ENCODE results near the gene KCNIP3.

Gene KCNIP3

DNA sequence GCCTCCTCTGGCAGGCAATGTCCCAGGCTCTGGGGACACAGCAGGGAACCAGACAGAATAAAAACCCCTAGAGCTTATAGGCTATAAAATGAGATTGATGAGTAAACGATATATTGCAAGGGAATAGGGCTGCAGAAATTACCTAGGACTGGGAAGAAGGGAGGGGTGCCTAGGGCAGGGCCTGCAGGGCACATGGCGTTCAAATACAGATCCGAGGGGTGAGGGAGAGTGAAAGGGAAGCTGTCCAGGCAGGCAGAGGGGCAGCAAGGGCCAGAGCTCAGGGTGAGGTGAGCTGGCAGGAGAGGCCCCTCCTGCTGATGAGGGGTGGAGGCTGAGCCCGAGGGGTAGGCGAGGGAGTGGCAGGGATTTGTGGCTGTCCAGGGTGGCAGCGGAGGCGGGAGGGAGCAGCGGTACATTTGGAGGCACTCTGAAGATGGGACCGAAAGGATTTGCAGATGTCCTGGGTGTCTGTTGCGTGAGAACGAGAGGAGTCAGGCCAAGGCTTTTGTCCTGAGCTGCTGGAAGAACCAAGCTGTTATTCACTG, 33.7 kb downstream of the KCNIP3 start:
- DNase-seq: no peak

DNA sequence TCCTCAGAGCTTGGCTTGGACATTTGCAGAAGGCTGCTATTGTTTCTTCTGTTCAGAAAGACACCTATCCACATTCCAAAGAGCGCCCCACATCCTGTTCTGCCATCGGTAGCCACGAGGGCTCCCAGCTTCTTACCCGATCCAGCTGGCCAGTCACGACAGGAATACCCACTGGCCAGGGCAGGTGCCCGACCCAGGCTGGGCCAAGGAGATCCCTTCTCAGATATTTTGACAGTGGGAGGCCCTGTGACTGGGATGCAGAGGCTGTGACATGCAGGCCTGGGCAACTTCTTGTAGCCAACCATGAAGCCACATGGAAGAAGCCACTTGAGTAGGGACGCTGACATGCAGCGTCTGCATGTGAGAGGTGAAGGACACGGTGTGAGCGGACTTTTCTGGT, 34.5 kb downstream of the KCNIP3 start:
- DNase-seq: no peak

DNA sequence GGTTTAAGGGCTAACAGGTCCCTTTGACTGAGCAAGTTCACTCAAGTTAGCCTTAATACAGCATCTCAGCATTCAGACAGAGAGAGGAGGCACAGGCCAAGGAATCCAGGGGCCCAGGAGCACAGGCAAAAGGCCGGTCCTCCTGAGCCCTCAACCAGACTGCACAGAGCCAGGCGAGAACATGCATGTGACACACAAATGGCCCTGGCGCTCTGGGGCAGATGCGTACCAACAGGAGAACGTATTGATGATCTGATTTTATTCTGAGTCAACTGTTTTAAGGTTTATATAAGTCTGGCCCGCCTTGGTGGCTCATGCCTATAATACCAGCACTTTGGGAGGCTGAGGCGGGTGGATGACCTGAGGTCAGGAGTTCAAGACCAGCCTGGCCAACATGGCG, 34.9 kb downstream of the KCNIP3 start:
- DNase-seq: no peak

DNA sequence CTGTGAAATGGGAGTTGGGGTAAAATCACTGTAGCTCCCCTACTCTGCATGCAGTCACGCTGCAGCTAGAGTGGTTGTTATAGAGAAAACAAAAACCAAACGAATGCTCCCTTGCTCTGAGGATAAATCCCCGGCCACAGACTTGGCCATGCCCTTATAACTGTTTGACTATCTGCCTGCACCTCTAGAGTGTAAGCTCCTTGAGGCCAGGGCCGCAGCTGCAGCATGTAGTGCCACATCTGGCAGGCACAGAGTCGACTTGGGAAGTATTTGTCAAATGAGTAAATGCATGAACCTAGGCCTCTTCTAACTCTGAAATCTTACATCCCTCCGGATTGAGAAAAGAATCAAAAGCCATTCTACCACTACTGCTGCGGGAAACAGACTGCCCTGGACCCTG, 35.9 kb downstream of the KCNIP3 start:
- no peak for DNase-seq

DNA sequence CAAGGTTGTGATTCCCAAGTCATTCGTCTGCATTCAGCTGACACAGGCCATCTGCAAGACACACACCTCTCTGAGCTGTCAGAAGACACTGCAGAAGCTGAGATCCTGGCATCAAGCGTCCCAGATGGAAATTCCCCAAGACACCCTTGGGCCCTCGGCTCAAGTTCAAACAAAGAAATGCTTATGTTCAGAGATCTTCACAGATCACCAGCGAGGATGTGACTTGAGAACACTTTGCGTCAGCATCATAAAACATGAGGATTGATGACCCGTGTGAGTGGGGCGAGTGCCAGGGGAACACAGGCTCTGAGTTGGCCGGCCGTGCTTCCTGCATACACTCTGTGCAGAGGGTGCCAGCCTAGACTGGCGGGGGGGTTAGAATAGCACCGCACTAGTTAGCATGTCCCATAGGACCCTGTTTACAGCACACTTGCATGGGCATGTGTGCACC, 36.8 kb downstream of the KCNIP3 start:
- no peak for DNase-seq

DNA sequence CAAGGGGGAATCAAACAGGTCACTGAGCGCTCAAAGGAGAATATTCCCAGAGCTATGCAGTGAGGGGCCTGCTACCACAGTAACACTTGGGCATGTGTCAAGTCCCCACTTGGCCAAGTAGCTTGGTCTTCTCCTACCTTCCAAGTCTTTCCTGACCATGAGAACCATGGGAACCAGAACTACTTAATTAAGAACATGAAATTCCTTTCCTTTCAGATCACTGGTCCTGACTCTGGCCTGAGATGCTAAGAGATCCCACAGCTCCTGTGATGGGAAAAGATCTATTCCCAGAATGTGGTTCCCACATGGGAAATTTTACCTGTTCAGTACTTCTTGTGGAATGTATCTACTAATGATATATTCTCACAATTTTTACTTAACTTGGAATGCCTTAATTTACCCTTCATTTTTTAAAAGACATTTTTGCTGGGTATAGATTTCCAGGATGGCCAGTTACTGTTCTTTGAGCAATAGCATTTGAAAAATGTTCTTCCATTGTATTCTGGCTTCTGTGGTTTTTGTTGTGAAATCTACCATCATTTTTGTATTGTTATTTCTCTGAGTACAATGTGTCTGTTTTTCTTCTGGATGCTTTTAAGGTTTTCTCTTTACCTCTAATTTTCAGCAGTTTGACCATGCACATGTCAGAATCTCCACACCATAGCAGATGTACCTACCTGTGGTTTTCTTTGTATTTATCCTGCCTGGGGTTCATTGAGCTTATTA, 37.9 kb downstream of the KCNIP3 start:
- no peak for DNase-seq

DNA sequence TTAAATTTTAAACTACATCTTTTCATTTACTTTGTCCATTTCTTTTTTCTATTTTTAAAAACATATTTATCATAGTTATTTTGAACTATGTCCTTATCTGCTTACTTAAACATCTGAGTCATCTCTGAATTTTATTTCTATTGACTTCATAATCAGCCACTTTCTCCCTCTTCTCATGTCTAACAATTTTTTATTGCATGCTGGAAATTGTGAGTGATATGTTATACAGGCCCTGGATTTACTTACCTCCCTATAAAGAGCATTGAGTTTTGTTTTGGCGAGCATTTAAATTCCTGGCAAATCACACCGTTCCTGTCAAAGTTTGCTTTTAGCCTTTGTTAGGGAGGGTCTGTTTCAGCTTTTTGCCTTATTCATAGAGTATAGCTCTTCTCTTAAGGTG, 39.3 kb downstream of the KCNIP3 start:
- DNase-seq: no peak

DNA sequence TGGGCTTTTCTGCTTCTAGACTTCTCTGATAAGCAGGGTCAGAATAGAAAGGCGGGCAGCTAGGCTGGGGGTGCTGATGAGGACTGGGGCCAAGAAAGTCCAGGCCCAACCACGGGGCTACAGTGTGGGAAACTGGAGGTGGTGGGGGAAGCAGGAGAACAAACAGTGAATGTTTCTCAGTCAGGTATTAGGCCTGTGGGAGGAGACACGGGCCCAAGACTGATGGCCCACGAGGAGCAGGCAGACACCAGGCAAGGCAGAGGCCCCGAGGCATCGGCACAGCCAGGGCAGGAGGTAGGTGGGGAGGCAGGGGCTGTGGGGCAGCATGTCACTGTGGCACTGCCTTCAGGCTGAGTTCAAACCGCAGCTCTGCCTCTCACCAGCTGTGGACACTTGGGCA, 40.7 kb downstream of the KCNIP3 start:
- DNase-seq: no peak

DNA sequence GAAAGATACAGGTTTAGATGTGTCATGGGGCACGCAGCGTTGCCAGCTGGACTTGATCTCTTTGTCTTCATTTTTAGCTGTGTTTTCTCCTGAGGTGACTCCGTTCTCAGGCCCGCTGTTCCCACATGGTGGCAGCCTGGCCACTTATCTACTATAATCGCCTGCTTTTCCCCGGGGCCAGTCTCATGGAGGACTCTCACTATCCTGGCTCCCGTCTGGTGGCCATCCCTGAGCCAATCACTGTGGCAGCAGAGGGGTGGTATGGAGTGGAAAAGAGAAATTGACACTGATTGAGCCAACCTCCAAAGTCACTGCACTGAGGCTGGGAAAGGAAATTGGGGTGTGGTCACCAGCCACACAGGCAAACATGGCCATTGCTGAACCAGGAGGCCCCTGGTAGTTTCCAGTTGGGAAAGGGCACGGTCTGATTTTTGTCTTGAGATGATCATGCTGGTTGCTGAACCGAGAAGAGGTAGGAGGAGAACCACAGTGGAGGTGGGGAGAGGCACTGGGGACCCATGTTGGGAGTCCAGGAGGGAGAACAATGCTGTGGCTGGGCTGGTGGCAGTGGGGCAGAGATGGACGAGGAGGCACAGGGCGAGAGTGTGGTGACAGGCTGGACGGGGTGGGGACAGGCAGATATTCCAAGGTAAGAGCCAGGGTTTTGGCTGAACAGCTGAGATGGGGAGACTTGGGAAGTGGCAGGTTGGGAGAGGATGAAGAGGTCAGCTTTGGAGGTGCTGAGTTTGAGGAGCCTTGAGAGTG, 45.6 kb downstream of the KCNIP3 start:
- DNase-seq: no peak

DNA sequence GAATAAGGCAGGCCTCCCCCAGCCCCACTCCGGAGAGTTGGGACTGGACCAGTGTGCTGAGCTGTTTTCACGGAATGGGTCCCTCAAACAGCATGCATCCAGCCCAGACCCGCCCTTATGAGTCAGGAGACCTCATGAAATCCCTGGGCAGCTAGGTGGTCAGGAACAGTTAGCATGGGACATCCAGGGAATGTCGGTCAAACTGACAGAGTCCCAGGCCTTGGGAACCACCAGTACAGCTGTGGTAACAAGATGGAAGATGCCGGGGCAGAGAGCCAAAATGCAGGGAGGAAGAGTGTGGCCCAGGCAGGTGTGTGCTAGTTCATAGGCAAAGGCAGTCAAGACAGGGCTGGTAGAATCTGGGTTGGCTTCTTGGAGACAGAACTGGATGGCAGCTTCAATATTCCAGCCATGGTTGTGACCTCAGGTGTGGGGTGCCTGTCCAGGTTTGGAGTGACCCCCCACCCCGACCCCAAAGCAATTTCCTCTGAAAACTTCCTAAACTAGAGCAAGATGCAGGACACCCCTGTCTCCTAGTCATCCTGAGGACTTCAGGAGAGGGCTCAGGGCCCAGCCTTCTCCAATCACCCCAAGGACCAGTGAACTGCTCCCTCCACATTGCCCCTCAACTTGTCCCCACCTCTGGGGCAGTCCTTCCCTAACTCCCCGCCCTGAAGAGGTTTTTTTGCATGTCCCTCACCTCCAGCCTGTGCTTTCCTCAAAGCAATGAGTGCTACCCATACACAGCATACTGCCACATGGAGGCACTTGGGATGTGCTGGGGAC, 46.5 kb downstream of the KCNIP3 start:
- no peak for DNase-seq

DNA sequence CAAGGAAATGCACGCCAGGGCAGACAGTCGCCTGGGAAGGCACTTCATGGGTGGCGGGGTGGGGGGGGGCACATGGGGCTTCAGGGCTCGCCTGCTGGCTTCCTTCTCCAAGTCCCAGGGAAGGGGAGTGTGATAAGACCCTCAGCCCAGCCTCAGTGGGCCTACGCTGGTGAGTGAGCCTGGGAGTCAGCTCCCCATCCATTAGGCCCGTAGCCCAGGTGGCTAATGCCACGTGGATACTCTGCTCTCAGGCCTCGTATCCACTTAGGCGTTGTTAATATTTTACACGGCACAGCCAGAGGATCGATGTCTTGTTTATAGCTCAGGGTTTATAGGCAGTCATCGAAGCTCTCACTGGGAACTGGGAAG, 47.1 kb downstream of the KCNIP3 start:
- no peak for DNase-seq

DNA sequence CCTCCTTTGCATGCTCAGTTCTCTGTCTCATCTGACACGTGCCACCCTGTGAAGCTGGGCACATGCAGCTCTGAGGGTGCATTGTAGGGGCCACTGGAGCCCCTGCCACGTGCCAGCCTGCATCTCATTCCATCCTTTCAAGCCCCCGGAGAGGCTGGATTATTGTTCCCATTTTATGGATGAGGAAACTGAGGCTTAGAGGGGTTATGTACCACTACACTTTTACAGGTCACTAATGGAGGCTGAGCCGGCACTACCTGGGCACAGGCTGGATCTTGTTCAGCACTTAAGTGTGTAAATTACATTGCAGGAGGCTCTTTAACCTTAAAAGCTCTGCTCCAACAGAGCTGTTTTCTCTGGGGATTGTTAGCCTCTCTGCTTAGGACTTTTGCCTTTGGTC, 47.5 kb downstream of the KCNIP3 start:
- DNase-seq: no peak

DNA sequence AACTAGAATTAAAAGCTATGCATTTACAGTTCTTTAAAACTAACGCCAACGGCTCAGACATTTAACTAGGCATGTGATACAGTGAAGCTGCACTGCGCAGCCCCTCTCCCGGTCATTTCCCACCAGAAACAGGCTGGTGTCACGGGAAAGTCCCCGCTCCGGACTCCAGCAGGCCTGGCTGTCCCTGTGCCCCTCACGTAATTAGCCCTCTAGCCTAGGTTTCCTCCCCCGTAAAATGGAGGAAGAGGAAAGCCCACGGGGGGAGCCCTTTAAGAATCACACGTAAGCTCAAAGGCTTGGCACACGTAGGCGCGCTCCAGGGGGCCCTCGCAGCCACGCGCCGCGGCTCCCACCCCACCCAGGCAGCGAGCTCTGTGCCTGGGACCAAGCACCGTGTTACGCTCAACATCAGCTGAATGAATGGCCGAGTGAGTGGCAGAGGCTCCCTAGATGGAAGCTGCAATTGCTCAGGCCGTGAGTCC, 48.0 kb downstream of the KCNIP3 start:
- no peak for DNase-seq

DNA sequence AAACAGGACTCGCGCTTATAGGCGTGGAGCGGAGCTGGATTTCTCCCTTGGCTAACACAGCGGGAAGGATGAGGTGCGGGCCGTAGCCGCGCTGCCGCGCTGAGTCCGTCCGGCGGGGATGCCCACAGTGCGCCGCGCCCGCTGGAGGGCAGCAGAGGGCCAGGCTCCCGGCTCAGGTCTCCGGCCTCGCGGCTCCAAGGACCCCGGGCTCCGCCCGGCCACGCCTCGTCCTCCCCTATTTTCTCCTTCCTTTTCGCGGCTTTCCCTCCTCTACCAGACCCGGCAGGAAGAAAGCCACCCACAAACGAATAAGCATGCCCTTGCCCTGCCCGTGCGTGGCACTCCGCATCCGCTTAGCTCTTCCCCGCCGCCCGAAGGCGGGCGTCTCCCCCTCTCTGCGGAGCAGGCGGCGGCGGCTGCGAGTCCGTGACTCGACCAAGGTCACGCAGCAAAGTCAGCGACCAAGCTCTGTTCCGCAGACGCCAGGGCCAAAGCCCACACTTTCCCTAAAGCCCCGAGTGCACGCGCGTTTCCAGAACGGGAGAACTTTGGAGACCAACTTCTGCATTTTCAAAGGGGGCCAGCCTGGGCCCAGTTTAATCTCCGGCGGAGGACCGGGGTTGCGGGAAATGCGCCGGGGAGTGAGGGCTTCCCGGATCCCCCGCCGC, 48.5 kb downstream of the KCNIP3 start:
- no peak for DNase-seq

DNA sequence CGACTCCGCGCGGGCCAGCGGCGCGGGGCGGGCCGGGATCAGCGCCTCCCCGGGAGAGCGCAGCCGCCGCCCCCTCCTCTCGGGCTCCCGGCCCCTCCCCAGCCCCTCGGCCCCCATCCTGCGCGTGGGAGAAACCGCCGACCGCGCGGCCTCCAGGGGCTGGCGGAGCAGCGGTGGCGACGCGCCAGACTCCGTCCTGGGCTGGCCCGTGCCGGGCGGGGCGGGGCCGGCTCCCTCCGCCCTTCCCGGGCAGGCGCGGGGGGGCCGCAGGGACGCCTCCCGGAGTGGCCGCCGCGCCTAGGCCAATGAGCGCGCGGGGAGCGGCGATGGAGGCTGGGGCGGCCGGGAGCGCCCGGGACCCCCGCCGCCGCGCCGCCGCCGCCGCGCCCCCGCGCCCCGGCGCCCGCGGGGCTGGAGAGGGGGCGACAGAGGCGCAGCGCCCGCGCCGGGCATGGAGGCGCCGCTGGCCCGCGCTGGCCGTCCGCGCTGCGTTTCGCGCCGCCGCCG, 49.1 kb downstream of the KCNIP3 start:
- no peak for DNase-seq

DNA sequence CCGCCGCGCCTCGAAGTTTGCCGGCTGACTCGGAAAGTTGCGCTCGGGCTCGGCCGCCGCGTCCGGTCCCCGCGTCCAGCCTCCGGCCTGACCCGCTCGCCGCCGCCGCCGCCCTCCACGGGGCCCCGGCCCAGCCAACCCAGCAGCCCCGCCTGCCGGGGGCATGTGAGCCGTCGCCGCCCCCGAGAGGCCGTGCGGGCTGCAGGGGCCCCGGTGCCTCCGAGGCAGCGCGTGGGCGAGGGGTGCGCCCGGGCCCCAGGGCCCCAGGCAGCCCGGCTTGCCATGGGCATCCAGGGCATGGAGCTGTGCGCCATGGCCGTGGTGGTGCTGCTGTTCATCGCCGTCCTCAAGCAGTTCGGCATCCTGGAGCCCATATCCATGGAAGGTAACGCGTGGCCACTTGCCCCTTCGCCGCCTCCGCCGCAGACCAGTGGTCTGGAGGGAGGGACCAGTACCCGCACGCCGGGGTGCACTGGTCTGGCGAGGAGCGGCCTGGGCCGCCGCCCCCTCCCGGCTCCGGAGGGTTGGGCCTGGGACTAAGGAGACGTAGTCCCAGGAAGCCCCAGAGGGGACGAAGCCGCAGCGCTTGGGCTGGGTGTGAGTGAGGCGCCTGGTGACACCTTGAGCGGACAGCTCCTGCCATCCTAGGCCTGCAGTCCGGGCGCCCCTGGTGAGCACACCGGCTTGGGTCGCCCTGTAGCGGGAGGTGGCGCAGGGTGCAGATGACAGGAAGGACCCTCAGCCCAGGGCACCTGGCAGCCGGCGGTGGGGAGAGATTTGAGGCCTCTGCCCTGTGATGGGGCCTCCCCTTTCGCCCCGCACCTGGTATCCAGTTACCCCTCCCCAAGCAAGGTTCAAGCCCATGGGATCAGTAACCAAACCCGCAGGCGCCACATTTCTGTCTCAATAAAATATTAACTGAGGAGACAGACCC, 49.9 kb downstream of the KCNIP3 start:
- DNase-seq: no peak

DNA sequence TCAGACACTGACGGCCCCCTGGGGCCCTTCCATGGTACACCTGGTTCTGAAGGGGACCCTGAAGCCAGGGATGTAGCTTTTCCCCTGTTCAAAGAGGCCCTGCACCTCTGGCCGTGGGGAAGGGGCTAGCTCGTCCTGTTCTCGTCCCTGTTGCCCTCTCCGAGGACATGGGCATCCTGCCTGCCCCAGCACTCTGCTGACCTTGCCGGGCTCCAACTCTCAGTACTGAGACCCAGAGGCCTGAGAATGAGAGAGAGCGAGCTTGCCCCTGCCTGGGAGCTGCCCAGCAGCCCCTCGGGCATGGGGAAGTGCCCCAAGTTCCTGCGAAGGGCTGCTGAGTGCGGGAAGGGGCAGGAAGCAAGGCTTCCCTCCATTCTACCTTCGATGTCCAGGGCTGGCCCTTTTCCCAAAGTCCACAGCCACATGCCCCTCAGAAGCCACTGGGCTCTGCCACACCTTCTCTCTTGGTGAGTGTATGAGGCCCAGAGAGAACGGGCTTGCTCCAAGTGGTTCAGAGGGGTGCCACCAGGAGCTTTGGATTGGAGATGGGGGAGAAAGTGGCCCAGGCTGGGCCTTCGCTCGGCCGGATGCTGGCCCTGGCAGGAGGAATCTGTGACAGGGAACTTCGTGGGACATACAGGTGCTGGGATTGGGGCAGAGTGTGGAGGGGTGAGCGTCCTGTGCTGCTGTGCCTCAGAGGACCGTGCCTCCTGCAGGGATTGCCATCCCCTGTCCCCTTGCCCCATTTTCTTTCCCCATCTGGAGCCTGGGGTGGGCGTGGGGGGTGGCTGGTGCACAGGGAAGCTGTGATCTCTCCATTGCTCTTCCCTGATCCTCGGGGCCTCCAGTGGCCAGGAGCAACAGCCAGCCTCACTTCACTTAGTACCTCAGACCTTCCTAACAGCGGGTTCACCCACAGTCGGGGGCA, 50.8 kb downstream of the KCNIP3 start:
- DNase-seq: no peak

DNA sequence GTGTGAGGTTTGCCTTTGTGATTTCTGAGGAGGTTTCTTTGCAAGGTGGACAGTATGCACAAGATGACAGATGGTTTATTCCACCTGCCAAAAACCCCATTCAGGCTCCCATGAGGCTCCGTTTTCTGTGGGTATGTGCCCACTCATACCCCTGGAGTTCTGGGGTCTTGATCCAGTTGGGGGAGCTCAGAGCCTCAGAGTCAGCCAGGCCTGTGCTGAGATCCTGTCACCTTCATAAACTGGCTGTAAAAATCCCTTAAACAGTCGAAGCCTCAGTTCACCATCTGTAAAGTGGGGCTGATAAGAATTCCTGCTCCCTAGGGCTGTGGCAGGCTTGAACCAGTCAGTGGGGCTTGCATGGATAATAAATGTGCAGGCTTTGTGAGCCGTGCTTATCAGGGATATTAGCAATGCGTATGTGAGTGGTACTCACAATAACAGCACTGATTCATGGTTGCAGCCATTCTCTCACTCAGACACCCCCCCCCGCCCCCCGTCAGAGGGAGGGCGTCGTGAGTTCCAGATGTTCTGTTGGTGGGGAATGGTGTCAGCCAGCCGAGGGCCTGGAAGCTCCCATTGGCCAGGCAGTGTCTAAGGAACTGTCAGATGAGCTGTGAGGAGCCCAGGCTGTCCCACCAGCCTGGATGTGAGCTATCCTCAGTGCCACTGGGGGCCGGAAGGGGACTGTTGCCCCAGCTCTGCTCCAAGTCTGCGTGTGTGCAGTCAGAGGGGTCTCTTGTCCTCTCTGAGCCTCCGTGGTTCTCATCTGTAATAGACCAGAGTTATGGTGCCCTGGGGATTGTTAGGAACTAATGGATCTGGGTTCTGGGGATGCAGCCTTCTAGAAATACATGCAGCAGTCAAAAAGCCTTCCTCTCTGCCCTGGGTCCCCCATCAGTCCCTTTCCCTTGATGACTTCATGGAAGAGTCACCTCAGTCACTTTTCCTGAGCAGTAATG, 51.7 kb downstream of the KCNIP3 start:
- no peak for DNase-seq
